Thyroid gland (tissue), 4 donors: ENCODE data around the gene DEFB132. TPM values are rescaled to one million over a fixed set of nuclear protein-coding genes. Genes with fewer than 3 reads are reported as not detected.

Source experiments
- DNase-seq, 2 donors: peaks; one replicate each; pipeline ENCODE4 v3.0.0-alpha.2; 2019
- H3K27ac ChIP-seq, 3 donors: fragments of 200-600 bp; sonication (generic); 1 replicate in 2 of 3; 2 replicates in 1 of 3; pipeline ENCODE4 v1.5.1; 2016 to 2019; ENCODE audit warnings: mild to moderate bottlenecking in 1 of 3, moderate library complexity in 1 of 3
- H3K27me3 ChIP-seq: fragments of 200-600 bp; sonication (generic); one replicate; pipeline ENCODE4 v1.5.1; 2019
- H3K36me3 ChIP-seq, 2 donors: fragments of 200-600 bp; sonication (generic); one replicate each; pipeline ENCODE4 v1.5.1; 2016 to 2019
- H3K4me1 ChIP-seq, 2 donors: fragments of 200-600 bp; sonication (generic); one replicate each; pipeline ENCODE4 v1.5.1; 2017 to 2019
- H3K4me3 ChIP-seq, 3 donors: fragments of 200-600 bp; sonication (generic); replicated peaks in 1 of 3; 1 replicate in 2 of 3; 2 replicates in 1 of 3; pipeline ENCODE4 v1.5.1; 2016; ENCODE audit warnings: mild to moderate bottlenecking in 1 of 3
- H3K9me3 ChIP-seq: fragments of 200-600 bp; sonication (generic); one replicate; pipeline ENCODE4 v1.5.1; 2017
- POLR2A ChIP-seq, 2 donors: fragments of 450-650 bp; IDR thresholded peaks; one replicate each; pipeline ENCODE4 v1.6.1; 2017; ENCODE audit warnings: antibody characterized with exemption in 2 of 2, mild to moderate bottlenecking in 2 of 2, moderate library complexity in 1 of 2
- WGBS, 2 donors: methylation state at CpG; one replicate each; pipeline ENCODE4 v1.1.5; 2017; 5-methylcytosine and 5-hydroxymethylcytosine counted together
- intact Hi-C: fragments of 100-400 bp; cut with DNase I; formaldehyde crosslinking; loops from one replicate; pipeline ENCODE4 v1.15.1; 2023
- total RNA-seq, 4 donors: library from RNA; depleted of rRNA; stranded (reverse); fragments of >200 nt; gene quantifications; one replicate each; pipeline ENCODE4 v1.2.3, GENCODE V29; 2016
- TF ChIP-seq, protein P1 (sequence below), 6 experiments: fragments of 200-600 bp in 3 of 6; fragments of 450-650 bp in 3 of 6; sonication (generic) in 3 of 6; IDR thresholded peaks; one replicate each; pipeline ENCODE4 v1.5.1; 2016 to 2019; ENCODE audit warnings: antibody characterized with exemption in 6 of 6, mild to moderate bottlenecking in 2 of 6, inconsistent platforms in 1 of 6, moderate library complexity in 1 of 6

Gene DEFB132
- total RNA-seq, 4 donors from 2014 or later, result not detected

DNA sequence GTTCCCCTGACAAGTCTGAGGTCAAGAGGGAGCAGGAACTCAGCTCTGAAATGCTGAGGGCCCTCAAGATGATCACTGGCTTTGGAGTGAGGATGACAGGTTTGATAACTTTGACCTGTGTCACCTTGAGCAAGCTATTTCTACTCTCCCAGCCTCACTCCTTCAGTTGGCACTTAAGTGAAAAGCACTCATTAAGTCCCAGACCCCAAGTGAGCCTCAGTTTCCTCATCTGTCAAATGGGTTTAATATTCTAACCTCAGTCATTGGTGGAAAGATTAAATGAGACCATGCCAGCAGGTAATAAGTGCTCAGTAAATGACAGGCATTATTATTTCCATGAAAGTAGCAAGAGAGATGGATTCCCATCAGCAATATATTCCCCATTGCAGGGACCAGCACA lies 14.0 kb downstream of the DEFB132 start:
- Histone ChIP-seq H3K27me3 (no peaks in the 10 kb centered on the region), H3K27ac (no peak overlapping the region), H3K9me3 (no peaks in the 10 kb centered on the region), H3K4me1 (peaks cover 0 to 12% of the 10 kb centered on the region in 2 donors), H3K36me3 (peaks cover 0 to under 1% of the 10 kb centered on the region in 2 donors), H3K4me3 (no peak overlapping the region)
- intact Hi-C loops, result no loop called here
- no peak for DNase-seq
- TF ChIP-seq POLR2A (IDR thresholded peaks at IDR 0.05), result no peak
- TF ChIP-seq, protein P1, sequence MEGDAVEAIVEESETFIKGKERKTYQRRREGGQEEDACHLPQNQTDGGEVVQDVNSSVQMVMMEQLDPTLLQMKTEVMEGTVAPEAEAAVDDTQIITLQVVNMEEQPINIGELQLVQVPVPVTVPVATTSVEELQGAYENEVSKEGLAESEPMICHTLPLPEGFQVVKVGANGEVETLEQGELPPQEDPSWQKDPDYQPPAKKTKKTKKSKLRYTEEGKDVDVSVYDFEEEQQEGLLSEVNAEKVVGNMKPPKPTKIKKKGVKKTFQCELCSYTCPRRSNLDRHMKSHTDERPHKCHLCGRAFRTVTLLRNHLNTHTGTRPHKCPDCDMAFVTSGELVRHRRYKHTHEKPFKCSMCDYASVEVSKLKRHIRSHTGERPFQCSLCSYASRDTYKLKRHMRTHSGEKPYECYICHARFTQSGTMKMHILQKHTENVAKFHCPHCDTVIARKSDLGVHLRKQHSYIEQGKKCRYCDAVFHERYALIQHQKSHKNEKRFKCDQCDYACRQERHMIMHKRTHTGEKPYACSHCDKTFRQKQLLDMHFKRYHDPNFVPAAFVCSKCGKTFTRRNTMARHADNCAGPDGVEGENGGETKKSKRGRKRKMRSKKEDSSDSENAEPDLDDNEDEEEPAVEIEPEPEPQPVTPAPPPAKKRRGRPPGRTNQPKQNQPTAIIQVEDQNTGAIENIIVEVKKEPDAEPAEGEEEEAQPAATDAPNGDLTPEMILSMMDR (IDR thresholded peaks at IDR 0.05), result no peak

DNA sequence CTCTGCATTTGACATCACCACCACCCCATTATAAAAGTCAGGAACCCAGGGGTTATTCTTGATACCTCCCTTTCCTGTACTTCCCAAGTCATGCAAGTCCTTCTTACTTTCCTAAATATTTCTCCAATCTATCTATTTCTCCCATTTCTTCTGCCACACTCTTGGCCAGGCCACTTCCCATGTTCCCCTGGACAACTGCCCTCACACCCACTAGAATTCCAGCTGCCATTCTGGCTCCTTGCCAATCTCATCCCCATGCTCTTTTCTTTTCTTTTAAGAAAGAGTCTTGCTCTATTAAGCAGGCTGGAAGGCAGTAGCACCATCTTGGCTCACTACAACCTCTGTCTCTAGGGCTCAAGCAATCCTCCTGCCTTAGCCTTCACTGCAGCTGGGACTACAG lies 15.2 kb downstream of the DEFB132 start:
- no peak overlapping the region for H3K4me3 ChIP-seq
- peak in 1 of 2 donors; percentile 6 for DNase-seq
- peaks cover 0 to 9% of the 10 kb centered on the region in 2 donors for H3K36me3 ChIP-seq
- H3K4me1 ChIP-seq, result peaks cover 0 to 12% of the 10 kb centered on the region in 2 donors
- intact Hi-C loops, result no loop called here
- no peak for TF ChIP-seq POLR2A (IDR thresholded peaks at IDR 0.05)
- TF ChIP-seq, protein P1 (IDR thresholded peaks at IDR 0.05), result no peak
- H3K27me3 ChIP-seq, result no peaks in the 10 kb centered on the region
- no peak overlapping the region for H3K27ac ChIP-seq
- H3K9me3 ChIP-seq, result no peaks in the 10 kb centered on the region

DNA sequence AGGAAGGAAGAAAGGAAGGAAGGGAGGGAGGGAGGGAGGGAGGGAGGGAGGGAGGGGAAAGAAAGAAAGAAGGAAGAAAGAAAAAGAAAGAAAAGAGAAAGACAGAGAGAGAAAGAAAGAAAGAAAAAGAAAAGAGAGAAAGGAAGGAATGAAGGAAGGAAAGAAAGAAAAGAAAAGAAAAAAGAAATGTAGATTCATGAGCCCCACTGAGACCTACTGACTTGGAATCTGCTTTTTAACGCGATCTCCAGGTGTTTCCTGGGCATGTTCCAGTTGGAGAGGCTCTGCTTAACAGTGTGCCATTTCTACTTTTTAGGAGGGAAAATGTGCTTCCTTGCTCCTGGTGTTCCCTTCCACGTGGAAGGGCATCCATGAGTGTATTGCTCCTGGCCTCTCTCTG lies 16.4 kb downstream of the DEFB132 start:
- intact Hi-C loops, result no loop called here
- 88% methylated on average over 3 of the region's 3 CpGs for WGBS, 2 donors

DNA sequence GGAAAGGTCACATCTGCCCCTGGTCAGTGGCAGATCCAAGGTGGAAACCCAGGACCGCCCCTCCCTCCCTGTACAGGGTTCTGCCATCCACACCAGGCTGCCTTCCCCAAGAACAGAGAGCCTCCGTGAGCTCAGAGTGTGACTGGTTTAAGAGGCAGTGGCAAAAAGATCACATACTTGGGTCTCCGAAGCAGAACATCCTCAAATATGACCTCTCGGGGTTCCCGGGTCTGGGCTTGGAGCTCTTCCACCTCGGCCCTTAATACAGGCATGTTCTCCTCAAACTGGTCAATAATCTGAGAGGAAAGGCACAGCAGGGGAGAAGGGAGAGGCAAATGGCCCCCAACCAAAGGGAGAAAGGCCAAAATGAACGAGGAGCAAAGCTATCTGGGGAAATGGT lies 18.3 kb downstream of the DEFB132 start:
- no peaks in the 10 kb centered on the region for H3K27me3 ChIP-seq
- no peaks in the 10 kb centered on the region for H3K9me3 ChIP-seq
- no peak for DNase-seq
- TF ChIP-seq POLR2A (IDR thresholded peaks at IDR 0.05), result no peak
- TF ChIP-seq, protein P1 (IDR thresholded peaks at IDR 0.05), result no peak
- no peak overlapping the region for H3K27ac ChIP-seq
- WGBS, 2 donors, result 92 to 93% methylated on average over 5 to 7 of the region's 7 CpGs
- intact Hi-C loops, result no loop called here
- no peak overlapping the region for H3K4me3 ChIP-seq
- H3K36me3 ChIP-seq, result peaks cover 0 to 15% of the 10 kb centered on the region in 2 donors
- H3K4me1 ChIP-seq, result no peaks in the 10 kb centered on the region

More for the DNA sequence above, 16.4 kb downstream of the DEFB132 start:
- TF ChIP-seq, protein P1 (IDR thresholded peaks at IDR 0.05), result no peak
- TF ChIP-seq POLR2A (IDR thresholded peaks at IDR 0.05), result no peak
- Histone ChIP-seq H3K36me3 (peaks cover 0 to 15% of the 10 kb centered on the region in 2 donors), H3K27me3 (no peaks in the 10 kb centered on the region), H3K9me3 (no peaks in the 10 kb centered on the region), H3K4me1 (peaks cover 0 to 12% of the 10 kb centered on the region in 2 donors), H3K4me3 (no peak overlapping the region), H3K27ac (no peak overlapping the region)
- DNase-seq, result no peak

GRCh38 chr20:276620-277495 lies 19.3 kb downstream of the DEFB132 start:
- peaks cover 0 to 15% of the 10 kb centered on the region in 2 donors for H3K36me3 ChIP-seq
- no peak overlapping the region for H3K27ac ChIP-seq
- no peaks in the 10 kb centered on the region for H3K9me3 ChIP-seq
- intact Hi-C loops, result no loop called here
- no peaks in the 10 kb centered on the region for H3K4me1 ChIP-seq
- no peaks in the 10 kb centered on the region for H3K27me3 ChIP-seq
- no peak for DNase-seq
- 91 to 96% methylated on average over 12 of the region's 12 CpGs for WGBS, 2 donors
- no peak overlapping the region for H3K4me3 ChIP-seq
- TF ChIP-seq POLR2A (IDR thresholded peaks at IDR 0.05), result no peak
- TF ChIP-seq, protein P1 (IDR thresholded peaks at IDR 0.05), result no peak
